NB4 (cell line): ENCODE measurements around the gene DNAI1.

Source experiments
- POLR2A ChIP-seq: IDR thresholded peaks from 2 replicates; pipeline ENCODE4 v1.6.1; 2011; ENCODE audit warnings: mild to moderate bottlenecking; ENCODE audit not compliant: insufficient read length; ENCODE audit errors: extremely low read depth
- TF ChIP-seq, protein P1 (sequence below): IDR thresholded peaks from one replicate; pipeline ENCODE4 v1.5.1; 2012; ENCODE audit warnings: low read depth, low read length
- TF ChIP-seq, protein P2 (sequence below): IDR thresholded peaks from 2 replicates; pipeline ENCODE4 v1.6.1; 2011; ENCODE audit warnings: low read depth, low read length

DNA sequence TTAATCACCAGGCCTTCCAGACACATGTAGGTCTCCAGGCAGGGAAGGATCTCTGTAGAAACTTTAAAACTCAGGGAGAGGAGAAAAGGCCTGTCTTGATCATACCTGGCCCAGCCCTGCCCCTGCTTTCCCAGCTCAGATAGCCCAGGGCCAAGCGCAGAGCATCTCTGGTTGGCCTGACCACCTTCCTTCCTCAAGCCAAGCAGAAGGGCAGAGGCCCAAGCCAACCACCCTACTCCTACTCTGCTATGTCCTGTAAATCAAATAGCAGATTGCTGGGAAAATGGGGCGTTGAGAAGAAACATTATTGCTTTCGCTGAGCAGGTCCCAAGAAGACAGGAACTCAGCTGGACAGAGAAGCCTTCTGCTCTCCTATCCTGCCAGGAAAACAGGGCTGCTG, 49.9 kb downstream of the DNAI1 start:
- TF ChIP-seq, protein P1, sequence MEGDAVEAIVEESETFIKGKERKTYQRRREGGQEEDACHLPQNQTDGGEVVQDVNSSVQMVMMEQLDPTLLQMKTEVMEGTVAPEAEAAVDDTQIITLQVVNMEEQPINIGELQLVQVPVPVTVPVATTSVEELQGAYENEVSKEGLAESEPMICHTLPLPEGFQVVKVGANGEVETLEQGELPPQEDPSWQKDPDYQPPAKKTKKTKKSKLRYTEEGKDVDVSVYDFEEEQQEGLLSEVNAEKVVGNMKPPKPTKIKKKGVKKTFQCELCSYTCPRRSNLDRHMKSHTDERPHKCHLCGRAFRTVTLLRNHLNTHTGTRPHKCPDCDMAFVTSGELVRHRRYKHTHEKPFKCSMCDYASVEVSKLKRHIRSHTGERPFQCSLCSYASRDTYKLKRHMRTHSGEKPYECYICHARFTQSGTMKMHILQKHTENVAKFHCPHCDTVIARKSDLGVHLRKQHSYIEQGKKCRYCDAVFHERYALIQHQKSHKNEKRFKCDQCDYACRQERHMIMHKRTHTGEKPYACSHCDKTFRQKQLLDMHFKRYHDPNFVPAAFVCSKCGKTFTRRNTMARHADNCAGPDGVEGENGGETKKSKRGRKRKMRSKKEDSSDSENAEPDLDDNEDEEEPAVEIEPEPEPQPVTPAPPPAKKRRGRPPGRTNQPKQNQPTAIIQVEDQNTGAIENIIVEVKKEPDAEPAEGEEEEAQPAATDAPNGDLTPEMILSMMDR = no peak
- TF ChIP-seq POLR2A = no peak
- TF ChIP-seq, protein P2, sequence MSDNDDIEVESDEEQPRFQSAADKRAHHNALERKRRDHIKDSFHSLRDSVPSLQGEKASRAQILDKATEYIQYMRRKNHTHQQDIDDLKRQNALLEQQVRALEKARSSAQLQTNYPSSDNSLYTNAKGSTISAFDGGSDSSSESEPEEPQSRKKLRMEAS = no peak
